OCI-LY3 (cell line): ENCODE results near the gene ZNF438.

Experiments used
- CTCF ChIP-seq: fragments of 200-600, 300-600 bp; sonication (generic); IDR thresholded peaks from 2 replicates; pipeline ENCODE4 v1.5.1; 2014; ENCODE audit warnings: antibody characterized with exemption, low read length, low read depth
- EZH2phosphoT487 ChIP-seq: fragments of 200-600 bp; shearing (Covaris generic); IDR thresholded peaks from 2 replicates; pipeline ENCODE4 v1.6.1; 2018; ENCODE audit warnings: antibody characterized with exemption, mixed run types, low read depth

- no peak for TF ChIP-seq CTCF
- TF ChIP-seq EZH2phosphoT487, result no peak
Observed at GRCh38 chr10:30830315-30831230, 201.1 kb downstream of the ZNF438 start.
